ENCODE measurements around the gene ADGRV1. TPM values are rescaled to one million over a fixed set of nuclear protein-coding genes. Genes with fewer than 3 reads are reported as not detected.

Gene ADGRV1
- total and polyA plus RNA-seq, 7 donors, result 0.05 to 0.83 (median 0.11) TPM; not detected in 1

DNA sequence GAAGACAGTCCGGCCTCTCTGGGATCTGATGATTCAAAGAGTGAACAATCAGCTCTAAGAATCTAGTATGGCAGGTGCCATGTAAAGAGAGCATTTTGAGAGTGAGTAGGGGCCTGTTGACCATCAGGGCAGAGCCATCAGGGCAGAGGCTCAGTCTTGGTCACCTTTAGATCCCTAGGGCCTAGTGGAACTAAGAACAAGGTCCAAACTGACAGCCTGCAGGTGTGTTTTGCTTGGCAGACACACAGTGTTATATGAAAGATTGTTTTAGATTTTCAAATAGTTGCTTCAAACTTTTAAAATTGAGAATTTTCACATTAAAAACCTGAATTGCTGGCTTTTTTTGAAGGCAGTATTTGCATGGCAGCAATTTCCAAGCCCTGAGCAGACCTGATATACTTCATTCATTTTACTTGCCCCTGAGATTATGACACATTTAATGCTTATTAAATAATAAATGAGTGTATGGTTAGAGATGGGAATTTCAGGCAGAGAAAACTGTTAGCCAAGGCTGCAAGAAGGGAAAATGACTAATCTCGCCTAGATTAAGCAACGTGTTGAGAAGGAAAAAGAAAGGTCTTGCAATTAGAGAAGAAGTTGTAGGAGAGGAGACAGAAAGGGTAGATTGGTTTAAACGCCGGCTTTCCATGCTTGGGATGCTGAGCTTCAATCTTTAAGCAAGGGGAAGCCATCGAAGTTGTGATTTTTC is 544.9 kb downstream of the ADGRV1 start:
- Histone ChIP-seq H3K9me3 (peaks cover 6% of the 10 kb centered on the region), H3K36me3 (ENCODE audit: insufficient read depth in 1 of 2, low read depth in 1 of 2) (no peaks in the 10 kb centered on the region), H3K27ac (no peak overlapping the region), H3K4me3 (no peak overlapping the region), H3K27me3 (ENCODE audit: insufficient read depth in 3 of 3, low read length in 2 of 3) (no peaks in the 10 kb centered on the region), H3K4me1 (peaks cover 3% of the 10 kb centered on the region)
- TF ChIP-seq CTCF (IDR thresholded peaks at IDR 0.05), result no peak
- DNase-seq, result no peak
- ATAC-seq, result no peak
- 83 to 91% (median 88%) methylated on average over 6 of the region's 6 CpGs for WGBS, 3 donors
- intact Hi-C loops (cut with DNase I), result loop anchor here (5.0 to 10.0 kb wide), 4 partner anchors 111 to 236 kb away; no protein-coding TSS in a partner anchor

GRCh38 chr5:91104062-91104448 is 545.5 kb downstream of the ADGRV1 start:
- H3K27ac ChIP-seq, result no peak overlapping the region
- no peak for TF ChIP-seq CTCF (IDR thresholded peaks at IDR 0.05)
- H3K4me1 ChIP-seq, result peaks cover 3% of the 10 kb centered on the region
- no peaks in the 10 kb centered on the region for H3K36me3 ChIP-seq (ENCODE audit: insufficient read depth in 1 of 2, low read depth in 1 of 2)
- WGBS, 3 donors, result 86 to 97% (median 97%) methylated on average over 1 of the region's 1 CpG
- no peak overlapping the region for H3K4me3 ChIP-seq
- intact Hi-C loops (cut with DNase I), result loop anchor here (5.0 to 10.0 kb wide), 4 partner anchors 111 to 237 kb away; no protein-coding TSS in a partner anchor
- H3K9me3 ChIP-seq, result peaks cover 6% of the 10 kb centered on the region
- DNase-seq (no peak), ATAC-seq (no peak)
- H3K27me3 ChIP-seq (ENCODE audit: insufficient read depth in 3 of 3, low read length in 2 of 3), result no peaks in the 10 kb centered on the region

GRCh38 chr5:91106842-91107511 is 548.4 kb downstream of the ADGRV1 start:
- no peak for ATAC-seq
- Histone ChIP-seq H3K27me3 (ENCODE audit: insufficient read depth in 3 of 3, low read length in 2 of 3) (no peaks in the 10 kb centered on the region), H3K4me1 (peaks cover 7% of the 10 kb centered on the region), H3K36me3 (ENCODE audit: insufficient read depth in 1 of 2, low read depth in 1 of 2) (no peaks in the 10 kb centered on the region), H3K9me3 (peaks cover 6% of the 10 kb centered on the region), H3K27ac (no peak overlapping the region), H3K4me3 (no peak overlapping the region)
- no peak for TF ChIP-seq CTCF (IDR thresholded peaks at IDR 0.05)
- intact Hi-C loops (cut with DNase I), result loop anchor here in 1 of 2 donors (10.0 kb wide), 2 partner anchors 108 to 172 kb away; no protein-coding TSS in a partner anchor
- DNase-seq, result no peak
- WGBS, 3 donors, result 63 to 66% (median 65%) methylated on average over 8 of the region's 8 CpGs

DNA sequence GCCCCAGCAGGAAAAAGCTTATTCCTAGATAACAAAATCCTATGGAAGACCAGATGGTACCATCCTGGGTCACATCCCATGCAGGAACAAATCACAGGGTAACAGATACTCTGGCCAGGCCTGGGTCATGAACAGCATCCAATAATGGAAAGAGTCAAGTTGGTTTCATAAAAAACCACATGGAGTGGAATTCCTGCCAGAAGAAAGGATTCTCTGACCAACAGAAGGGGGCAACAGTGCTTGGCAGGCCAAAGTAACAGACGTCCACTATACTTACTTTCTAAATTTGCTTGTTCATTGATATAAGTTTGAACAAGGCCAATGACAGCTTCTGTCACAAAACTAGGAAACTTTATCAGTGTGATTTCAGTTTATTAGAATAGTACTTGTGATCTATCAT is 551.0 kb downstream of the ADGRV1 start:
- no peak overlapping the region for H3K27ac ChIP-seq

More for the DNA sequence above, 551.0 kb downstream of the ADGRV1 start:
- Histone ChIP-seq H3K4me3 (no peak overlapping the region), H3K27me3 (ENCODE audit: insufficient read depth in 3 of 3, low read length in 2 of 3) (no peaks in the 10 kb centered on the region), H3K4me1 (peaks cover 7% of the 10 kb centered on the region), H3K36me3 (ENCODE audit: insufficient read depth in 1 of 2, low read depth in 1 of 2) (no peaks in the 10 kb centered on the region), H3K9me3 (peaks cover 6% of the 10 kb centered on the region)
- ATAC-seq (no peak), DNase-seq (no peak)
- WGBS, 3 donors, result 69 to 83% (median 83%) methylated on average over 1 of the region's 1 CpG
- intact Hi-C loops (cut with DNase I), result loop anchor here in 1 of 2 donors (10.0 kb wide), 2 partner anchors 105 to 175 kb away; no protein-coding TSS in a partner anchor
- TF ChIP-seq CTCF (IDR thresholded peaks at IDR 0.05), result no peak
